Measurements from ENCODE around the gene JPH3. TPM values are rescaled to one million over a fixed set of nuclear protein-coding genes. Genes with fewer than 3 reads are reported as not detected.

The JPH3 gene
- total RNA-seq, 1 experiment from 2014 or later, result 32.7 TPM

- Histone ChIP-seq H3K79me2 (ENCODE audit: insufficient read depth, low read length) (no peaks in the 10 kb centered on the region), H4K91ac (ENCODE audit: insufficient read length, low read depth, low read length) (no peak overlapping the region), H2BK20ac (ENCODE audit: low read depth, low read length, poor library complexity, severe bottlenecking) (no peak overlapping the region), H3K23me2 (ENCODE audit: insufficient read length, low read depth, low read length, poor library complexity, severe bottlenecking) (no peaks in the 10 kb centered on the region), H3K4me1 (ENCODE audit: insufficient read depth, low read length) (no peaks in the 10 kb centered on the region), H2BK5ac (ENCODE audit: insufficient read length, low read length) (no peak overlapping the region), H4K20me1 (ENCODE audit: control insufficient read depth, insufficient read depth, insufficient read length) (no peaks in the 10 kb centered on the region), H4K8ac (replicated peaks; ENCODE audit: insufficient read length, low read depth, low read length) (no peak overlapping the region), H3K27me3 (ENCODE audit: insufficient read depth, low read length) (no peaks in the 10 kb centered on the region), H3K56ac (ENCODE audit: insufficient read length, low read depth, low read length) (no peak overlapping the region), H3K4me2 (ENCODE audit: insufficient read depth, insufficient read length, low read length) (no peak overlapping the region), H3T11ph (ENCODE audit: low read length) (no peak overlapping the region), H2BK15ac (ENCODE audit: low read depth, low read length) (no peak overlapping the region), H2BK120ac (ENCODE audit: low read depth, low read length, poor library complexity, severe bottlenecking) (no peak overlapping the region), H3K14ac (ENCODE audit: insufficient read depth, low read length) (no peak overlapping the region), H3K23ac (ENCODE audit: insufficient read length, low read depth, low read length) (no peak overlapping the region), H2AK5ac (ENCODE audit: insufficient read length, low read length) (no peak overlapping the region), H3K18ac (ENCODE audit: insufficient read length, low read depth, low read length) (no peak overlapping the region), H3K4ac (ENCODE audit: low read depth, low read length) (no peak overlapping the region), H3K27ac (ENCODE audit: insufficient read length, low read depth, low read length) (no peak overlapping the region), H3K79me1 (ENCODE audit: insufficient read depth, low read depth, low read length, poor library complexity, severe bottlenecking) (no peaks in the 10 kb centered on the region), H2BK12ac (ENCODE audit: insufficient read length, low read depth, low read length) (no peak overlapping the region), H4K5ac (ENCODE audit: insufficient read length, low read depth, low read length) (no peak overlapping the region), H3K9me3 (ENCODE audit: control insufficient read depth, low read depth, low read length) (no peaks in the 10 kb centered on the region), H3K9ac (ENCODE audit: extremely low read depth, insufficient read length, low read length) (no peak overlapping the region), H2AFZ (ENCODE audit: low read length) (no peak overlapping the region)
- Mint-ChIP-seq H3K4me3 (no peak overlapping the region), H3K9me3 (no peaks in the 10 kb centered on the region), H3K27ac (no peak overlapping the region), H3K27me3 (ENCODE audit: low read depth) (no peaks in the 10 kb centered on the region; the same call in 1 of the 2 replicates), H3K36me3 (ENCODE audit: insufficient read depth in 1 of 3, low read depth in 3 of 3) (no peaks in the 10 kb centered on the region), H3K4me1 (peaks cover 15 to 43% of the 10 kb centered on the region in 2 experiments)
- TF ChIP-seq CTCF (conservative IDR thresholded peaks at IDR 0.05), result no peak
- no peak for DNase-seq
- WGBS (ENCODE audit: extremely low coverage, insufficient read length, low lambda C conversion rate), result no CpG with 5 or more reads among the region's 10 CpGs
These were observed 20.5 kb downstream of the JPH3 start for GRCh38 chr16:87622756-87623319.

All from H9 (cell line).